GM18526 (cell line): ENCODE results near the gene CHRNG.

Source experiments
- POLR2A ChIP-seq: IDR thresholded peaks from 3 replicates; pipeline ENCODE4 v1.6.1; 2011; ENCODE audit not compliant: insufficient read length; ENCODE audit errors: extremely low read depth

The CHRNG gene

GRCh38 chr2:232520489-232520888 lies 19.0 kb upstream of the CHRNG start:
- no peak for TF ChIP-seq POLR2A

GRCh38 chr2:232521098-232521497 lies 18.4 kb upstream of the CHRNG start:
- TF ChIP-seq POLR2A, result no peak

DNA sequence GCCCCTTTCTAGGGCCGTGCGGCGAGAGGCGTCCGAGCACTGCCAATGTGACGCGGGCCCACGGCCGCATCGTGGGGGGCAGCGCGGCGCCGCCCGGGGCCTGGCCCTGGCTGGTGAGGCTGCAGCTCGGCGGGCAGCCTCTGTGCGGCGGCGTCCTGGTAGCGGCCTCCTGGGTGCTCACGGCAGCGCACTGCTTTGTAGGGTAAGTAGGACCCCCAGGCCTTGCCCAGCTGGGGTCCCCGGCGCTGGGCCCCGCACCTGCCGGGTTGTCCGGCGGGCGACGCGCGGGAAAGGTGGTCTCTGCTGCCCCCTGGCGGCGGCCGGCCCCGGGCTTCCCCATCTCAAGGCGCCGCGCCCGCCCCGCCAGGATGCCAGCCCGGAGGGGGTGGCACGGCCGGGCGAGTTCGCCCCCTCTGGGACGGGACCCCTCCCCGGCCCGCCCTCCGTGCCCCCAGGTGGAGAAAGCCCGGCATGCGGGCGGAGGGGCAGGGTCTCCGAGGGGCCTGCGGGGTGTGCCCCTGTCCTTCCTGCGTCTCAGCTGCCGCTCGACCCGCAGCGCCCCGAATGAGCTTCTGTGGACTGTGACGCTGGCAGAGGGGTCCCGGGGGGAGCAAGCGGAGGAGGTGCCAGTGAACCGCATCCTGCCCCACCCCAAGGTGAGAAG lies 17.4 kb upstream of the CHRNG start:
- no peak for TF ChIP-seq POLR2A

GRCh38 chr2:232522623-232523401 lies 16.7 kb upstream of the CHRNG start:
- TF ChIP-seq POLR2A, result no peak

DNA sequence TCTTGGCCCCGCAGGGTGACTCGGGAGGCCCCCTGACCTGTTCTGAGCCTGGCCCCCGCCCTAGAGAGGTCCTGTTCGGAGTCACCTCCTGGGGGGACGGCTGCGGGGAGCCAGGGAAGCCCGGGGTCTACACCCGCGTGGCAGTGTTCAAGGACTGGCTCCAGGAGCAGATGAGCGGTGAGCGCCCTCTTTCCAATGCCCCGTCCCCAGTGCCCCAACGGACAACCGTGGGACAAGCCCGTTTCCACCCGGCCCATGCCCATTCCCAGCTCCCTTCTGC lies 16.1 kb upstream of the CHRNG start:
- TF ChIP-seq POLR2A, result no peak

GRCh38 chr2:232523682-232524597 lies 15.6 kb upstream of the CHRNG start:
- TF ChIP-seq POLR2A, result no peak

- TF ChIP-seq POLR2A, result no peak
Observed at GRCh38 chr2:232524771-232525170, 14.7 kb upstream of the CHRNG start.

GRCh38 chr2:232525199-232525598 lies 14.3 kb upstream of the CHRNG start:
- no peak for TF ChIP-seq POLR2A

DNA sequence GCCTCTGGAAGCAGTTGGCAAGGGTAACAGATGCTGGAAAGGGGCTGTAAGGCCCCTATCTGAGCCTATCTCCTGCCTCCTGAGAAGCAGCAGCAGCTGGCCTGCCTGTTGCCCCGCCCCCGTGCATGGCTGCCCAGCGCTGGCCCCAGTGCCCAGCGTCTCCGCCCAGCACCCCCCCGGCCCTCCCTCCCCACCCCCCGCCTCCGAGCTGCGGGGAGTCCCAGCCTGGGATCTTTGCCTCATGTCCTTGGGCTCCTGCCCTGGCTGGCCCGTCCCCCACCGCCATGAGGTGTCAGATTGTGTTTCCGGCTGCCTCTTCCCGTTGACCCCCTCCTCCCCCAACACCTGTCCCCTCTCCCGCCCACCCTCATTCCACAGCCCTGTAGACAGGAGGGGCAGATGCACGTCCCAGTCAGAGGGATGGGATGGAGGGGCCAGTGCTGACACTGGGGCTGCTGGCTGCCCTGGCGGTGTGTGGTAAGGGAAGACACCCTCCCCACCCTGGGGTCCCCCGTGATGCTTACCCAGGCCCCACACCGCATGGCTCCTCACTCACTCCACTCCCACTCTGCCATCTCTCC lies 13.6 kb upstream of the CHRNG start, which contains the start of gene CHRND:
Gene CHRND, plus strand, starts transcription at position 370 of the 581 bp plus-strand sequence. Its CDS starts 56 bp downstream, at position 426.
- no peak for TF ChIP-seq POLR2A

DNA sequence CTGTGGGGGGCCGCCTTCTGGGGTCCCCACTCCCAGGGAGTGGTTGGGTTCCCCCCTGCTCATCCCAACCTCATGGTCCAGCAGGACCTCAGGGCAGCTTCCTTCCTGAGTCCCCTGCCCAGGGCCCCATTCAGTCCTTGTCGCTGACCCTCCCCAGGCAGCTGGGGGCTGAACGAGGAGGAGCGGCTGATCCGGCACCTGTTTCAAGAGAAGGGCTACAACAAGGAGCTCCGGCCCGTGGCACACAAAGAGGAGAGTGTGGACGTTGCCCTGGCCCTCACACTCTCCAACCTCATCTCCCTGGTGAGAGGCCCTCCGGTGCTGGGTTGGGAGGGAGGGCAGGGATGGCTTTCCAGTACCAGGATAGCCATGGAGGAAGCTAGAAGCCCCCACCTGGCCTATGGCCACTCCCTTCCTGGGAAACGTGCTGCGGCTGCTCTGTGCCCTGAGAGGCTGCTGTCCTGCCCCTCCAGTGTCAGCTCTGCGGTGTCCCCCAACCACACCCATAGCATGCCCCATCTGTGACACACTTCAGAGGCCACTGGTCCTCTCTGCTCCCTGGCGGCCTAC lies 13.0 kb upstream of the CHRNG start:
- TF ChIP-seq POLR2A, result no peak

DNA sequence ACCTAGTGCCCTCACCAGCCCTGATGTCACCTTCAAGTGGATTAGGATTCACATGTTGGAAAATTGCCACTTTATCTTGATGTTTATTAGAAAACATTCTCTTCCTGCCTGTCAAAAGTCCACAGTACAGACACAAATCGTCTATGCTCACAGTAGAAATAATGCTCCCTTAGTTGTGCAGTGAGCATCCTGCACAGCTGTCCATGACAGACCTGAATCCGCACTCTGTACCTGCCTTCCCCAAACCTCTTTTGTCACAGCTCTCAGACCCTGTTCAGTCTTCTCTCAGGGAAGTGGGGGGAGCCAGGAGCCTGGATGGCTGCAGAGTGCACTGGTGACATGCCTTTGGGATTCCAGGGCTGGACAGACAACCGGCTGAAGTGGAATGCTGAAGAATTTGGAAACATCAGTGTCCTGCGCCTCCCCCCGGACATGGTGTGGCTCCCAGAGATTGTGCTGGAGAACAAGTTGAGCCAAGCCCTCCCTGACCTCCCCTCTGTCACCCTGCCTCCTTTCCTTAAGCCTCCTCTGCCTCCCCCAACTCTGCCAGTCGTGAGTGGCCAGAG lies 11.5 kb upstream of the CHRNG start:
- no peak for TF ChIP-seq POLR2A

- TF ChIP-seq POLR2A, result no peak
Observed at GRCh38 chr2:232528746-232529460, 10.6 kb upstream of the CHRNG start.

DNA sequence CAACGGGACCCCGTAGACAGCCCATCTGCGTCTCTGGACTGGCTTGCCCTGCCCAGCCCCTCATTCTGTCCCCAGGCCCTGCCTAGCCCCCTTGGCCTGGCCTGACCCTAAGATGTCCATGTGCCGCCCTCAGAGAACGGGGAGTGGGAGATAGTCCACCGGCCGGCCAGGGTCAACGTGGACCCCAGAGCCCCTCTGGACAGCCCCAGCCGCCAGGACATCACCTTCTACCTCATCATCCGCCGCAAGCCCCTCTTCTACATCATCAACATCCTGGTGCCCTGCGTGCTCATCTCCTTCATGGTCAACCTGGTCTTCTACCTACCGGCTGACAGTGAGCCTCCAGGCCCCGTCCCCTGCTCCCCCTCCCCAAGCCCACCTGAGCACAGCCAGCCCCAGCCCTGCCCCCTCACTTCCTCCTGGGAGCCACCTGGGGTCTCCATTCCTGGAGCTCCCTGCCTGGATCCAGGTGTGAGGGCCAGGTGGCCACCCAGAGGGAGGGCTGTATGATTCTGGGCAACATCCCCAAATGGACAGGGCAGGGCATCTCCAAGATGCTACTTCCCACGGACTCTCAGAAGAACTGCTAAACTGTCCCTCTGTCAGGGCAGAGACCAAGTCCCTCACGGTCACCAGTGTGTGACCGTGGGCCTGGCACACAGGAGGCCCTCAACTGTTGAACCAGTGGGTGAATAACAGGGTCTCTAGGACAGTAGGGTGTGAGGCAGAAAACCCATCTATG lies 9.5 kb upstream of the CHRNG start:
- no peak for TF ChIP-seq POLR2A
